HG03139 (cell line): ENCODE data around the gene GTF2H4.
"Not testable (repeated sequence)": the region's sequence is repeated elsewhere in the genome, so short reads cannot be mapped to it uniquely, and the experiment has no call there.

Experiments used
- ATAC-seq: cut with Tn5 transposase; IDR thresholded peaks from one replicate; pipeline ENCODE4 v1.9.1; 2021; ENCODE audit not compliant: unreplicated experiment

Gene GTF2H4

DNA sequence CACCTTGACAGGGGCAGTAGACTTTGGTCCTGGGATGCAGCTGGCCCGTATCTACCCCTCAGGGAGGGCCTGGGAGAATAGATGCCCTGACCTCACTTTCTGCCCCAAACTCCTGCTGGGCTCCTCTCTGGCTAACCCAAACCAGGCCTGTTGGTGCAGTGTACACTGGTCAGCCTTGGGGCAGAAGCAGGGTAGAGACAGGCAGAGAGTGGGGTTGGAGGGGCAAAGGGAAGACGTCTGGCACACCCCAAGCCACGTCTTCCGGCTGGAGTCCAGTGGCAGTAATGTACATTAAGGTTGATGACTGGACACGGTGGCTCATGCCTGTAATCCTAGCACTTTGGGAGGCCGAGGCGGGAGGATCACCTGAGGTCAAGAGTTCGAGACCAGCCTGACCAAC, 14.3 kb upstream of the GTF2H4 start:
- ATAC-seq = no peak

DNA sequence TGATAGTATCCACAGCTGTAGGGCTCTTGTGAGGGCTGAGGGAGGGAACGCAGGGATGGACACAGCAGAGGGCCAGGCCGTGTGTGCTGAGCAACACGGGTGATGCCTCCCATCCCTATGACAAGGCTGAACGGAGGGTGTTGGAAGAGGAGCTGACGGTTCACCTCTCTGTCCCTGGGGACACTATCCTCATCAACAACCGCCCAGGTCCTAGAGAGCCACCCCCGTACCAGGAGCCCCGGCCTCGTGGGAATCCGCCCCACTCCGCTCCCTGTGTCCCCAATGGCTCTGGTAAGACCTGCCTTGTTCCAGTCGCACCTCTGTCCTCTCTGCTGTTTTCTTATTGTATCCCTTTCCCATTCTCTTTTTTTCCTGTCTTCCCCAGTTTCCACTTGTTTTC, 13.6 kb upstream of the GTF2H4 start:
- no peak for ATAC-seq

DNA sequence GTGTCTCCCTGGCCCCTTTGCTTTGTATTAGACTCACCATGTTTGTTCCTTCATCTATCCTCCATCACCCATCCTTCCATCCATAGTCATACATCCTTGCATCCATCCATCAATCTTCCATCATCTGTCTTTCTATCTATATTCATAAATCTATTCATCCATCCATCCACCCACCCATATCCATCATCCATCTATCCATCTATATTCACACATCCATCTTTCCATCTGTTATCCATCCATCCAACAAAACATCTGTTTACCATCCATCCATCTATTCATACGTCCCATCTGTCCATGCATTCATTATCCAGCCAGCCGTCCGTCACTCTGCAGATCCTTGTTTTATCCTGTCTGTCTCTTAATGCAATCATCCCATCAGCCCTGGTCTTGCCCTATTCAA, 13.1 kb upstream of the GTF2H4 start:
- ATAC-seq = no peak

DNA sequence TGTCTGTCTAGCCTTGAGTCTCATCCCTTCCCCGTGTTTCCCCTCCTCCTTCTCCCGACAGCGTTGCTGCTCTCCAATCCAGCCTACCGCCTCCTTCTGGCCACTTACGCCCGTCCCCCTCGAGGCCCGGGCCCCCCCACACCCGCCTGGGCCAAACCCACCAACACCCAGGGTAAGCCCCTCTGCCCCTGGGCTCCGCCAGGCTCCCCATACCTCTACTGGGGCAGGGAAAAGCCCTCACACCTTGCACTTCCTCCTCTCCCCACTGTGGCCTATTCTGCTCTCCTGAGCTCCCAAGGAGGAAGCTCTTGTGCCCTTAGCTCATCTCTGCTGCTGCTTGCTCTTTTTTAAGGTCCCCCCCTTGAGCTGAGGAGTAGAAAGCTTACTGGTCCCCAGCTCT, 12.7 kb upstream of the GTF2H4 start:
- no peak for ATAC-seq

DNA sequence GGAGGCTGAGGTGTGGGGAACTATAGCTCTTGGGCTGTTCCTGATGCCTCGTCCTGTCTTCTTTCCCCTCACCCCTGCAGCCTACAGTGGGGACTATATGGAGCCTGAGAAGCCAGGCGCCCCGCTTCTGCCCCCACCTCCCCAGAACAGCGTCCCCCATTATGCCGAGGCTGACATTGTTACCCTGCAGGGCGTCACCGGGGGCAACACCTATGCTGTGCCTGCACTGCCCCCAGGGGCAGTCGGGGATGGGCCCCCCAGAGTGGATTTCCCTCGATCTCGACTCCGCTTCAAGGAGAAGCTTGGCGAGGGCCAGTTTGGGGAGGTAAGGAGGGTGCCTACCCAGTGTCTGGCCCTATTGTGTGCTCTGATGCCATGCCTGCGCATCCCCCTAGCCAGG, 11.5 kb upstream of the GTF2H4 start:
- no peak for ATAC-seq

DNA sequence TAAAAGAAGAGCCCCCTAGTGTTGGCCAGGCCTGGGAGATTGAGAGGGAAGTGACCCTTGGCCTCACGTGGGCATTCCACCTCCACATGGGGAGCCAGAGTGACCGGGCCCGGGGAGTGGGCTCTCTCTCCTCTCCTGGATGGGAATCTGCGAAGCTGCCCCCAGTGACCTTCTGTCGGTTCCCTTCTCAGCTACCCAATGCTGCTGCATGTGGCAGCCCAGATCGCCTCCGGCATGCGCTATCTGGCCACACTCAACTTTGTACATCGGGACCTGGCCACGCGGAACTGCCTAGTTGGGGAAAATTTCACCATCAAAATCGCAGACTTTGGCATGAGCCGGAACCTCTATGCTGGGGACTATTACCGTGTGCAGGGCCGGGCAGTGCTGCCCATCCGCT, 10.1 kb upstream of the GTF2H4 start:
- no peak for ATAC-seq

DNA sequence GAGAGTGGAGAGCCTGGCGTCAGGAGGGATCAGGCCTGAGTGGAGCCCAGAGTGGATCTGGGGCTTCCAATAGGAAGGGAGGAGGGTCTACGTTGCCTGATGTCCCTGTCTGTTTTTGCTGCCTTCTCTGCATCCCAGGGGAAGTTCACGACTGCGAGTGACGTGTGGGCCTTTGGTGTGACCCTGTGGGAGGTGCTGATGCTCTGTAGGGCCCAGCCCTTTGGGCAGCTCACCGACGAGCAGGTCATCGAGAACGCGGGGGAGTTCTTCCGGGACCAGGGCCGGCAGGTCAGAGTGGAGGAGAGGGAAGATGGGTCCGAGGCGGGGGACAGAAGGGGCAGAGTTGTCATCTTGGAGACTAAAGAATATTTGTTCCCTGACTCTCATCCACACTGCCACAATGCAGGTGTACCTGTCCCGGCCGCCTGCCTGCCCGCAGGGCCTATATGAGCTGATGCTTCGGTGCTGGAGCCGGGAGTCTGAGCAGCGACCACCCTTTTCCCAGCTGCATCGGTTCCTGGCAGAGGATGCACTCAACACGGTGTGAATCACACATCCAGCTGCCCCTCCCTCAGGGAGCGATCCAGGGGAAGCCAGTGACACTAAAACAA, 9.2 kb upstream of the GTF2H4 start:
- no peak for ATAC-seq

DNA sequence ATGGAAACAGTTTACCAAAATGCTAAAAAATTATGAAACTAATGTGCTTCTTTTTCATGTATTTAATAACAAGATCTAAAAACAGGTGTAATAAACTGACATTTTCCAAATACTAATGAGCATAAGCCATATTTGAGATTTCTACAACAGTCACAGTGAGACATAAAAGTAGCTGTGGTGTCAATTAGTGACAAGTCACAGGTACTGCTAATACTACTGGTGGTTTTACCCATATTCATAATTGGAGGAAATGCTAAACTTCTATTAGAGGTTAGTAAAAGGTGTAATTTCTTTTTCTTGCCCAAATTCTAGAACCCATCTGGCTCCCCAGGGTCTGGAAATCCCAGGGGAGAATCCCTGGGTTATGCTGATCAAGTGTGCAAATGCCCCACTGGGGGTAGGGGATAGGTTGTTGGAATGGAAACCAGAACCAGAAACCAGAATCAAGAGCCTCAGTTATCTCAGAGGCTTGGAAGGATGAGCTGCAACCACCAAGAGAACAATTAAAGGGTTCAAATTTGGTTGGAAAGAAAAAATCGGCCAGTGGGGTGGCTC, 7.1 kb upstream of the GTF2H4 start:
- ATAC-seq = no peak

DNA sequence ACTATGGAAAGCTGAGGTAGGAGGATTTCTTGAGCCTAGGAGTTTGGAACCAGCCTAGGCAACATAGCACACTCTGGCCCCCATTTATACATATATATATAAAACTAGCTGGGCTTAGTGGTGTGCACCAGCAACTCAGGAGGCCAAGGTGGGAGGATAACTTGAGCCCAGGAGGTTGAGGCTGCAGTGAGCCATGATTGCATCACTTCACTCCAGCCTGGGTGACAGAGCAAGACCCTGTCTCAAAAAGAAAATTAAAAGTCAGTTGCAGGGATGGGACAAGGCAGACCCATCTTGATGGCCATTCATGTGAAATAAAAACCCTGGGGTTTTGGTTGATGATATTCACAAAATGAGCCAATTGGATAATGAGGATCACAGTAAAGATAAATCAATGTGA, 6.6 kb upstream of the GTF2H4 start:
- no peak for ATAC-seq

DNA sequence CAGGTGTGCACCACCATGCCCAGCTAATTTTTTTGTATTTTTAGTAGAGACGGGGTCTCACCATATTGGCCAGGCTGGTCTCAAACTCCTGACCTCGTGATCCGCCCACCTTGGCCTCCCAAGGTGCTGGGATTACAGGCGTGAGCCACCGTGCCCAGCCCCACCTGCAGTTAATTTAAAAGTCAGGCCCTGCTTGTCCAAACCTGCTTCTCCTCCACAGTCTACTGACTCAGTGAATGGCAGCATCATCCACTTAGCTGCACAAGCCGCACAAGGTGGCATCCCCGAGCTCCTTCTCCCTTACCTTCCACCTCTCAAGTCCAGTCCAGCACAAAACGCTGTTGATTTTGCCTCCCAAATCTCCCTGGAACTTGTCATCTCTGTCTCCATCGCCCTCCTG, 5.8 kb upstream of the GTF2H4 start:
- not testable (repeated sequence) for ATAC-seq

DNA sequence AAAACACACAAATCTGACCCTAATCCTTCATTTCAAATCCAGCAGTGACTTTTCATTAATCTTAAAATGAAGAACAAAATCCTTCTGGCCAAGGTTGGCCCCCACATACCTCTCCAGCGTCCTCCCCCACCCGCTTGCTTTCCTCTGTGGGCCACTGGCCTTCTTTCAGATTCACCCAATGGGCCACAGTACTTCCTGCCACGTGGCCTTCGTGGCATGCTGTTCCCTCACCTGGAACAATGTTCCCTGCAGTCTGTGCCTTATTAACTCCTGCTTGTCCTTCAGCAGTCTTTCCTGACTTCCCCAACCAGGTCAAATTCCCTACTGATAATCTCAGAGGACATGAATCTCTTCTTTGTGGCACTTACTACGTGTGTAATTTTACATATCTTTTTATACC, 5.3 kb upstream of the GTF2H4 start:
- ATAC-seq = no peak

DNA sequence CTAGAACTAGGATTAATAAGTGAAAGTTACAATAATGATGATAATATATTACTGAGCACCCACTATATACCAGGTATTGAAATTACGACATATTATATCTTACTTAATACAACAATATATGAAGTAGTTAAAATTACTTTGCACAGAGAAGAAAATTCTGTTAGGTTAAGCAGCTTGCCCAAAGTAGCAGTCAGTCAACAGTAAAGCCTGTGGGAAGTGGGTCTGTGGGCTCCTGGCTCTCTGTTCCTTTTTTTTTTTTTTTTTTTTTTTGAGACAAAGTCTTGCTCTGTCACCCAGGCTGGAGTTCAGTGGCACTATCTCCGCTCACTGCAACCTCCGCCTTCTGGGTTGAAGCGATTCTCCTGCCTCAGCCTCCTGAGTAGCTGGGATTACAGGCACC, 4.8 kb upstream of the GTF2H4 start:
- ATAC-seq = no peak

DNA sequence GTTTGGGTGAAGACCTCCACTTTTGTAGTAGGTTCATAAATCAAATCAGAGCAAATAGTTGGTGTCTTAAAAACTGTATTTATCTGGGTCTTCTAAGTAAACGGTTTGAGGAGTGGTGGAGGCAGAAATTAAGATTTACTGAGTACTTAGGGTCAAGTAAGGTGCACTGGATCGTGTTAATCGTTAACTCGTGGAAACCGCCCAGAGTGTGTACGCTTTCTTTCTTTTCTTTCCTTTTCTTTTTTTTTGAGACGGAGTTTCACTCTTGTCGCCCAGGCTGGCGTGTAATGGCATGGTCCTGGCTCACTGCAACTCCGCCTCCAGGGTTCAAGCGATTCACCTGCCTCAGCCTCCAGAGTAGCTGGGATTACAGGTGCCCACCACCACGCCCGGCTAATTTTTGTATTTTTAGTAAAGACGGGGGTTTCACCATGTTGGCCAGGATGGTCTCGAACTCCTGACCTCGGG, 683 bp upstream of the GTF2H4 start:
- not testable (repeated sequence) for ATAC-seq

DNA sequence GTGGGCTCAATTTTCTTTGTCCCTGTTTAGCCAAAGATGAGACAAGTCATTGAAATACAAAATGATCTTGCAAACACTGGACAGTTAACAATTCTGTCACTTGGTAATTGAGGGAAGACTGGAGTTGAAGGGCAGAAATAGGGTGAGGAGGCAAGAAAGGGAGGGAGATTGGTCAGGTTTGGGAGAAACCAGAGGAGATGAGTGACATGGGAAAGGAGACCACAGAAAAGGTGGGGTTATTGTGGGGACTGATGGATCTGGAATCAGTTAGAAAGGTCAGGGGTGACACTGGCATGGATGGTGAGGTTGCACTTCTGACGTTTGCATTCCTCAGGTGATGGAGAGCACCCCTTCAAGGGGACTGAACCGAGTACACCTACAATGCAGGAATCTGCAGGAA, 693 bp downstream of the GTF2H4 start:
- no peak for ATAC-seq

DNA sequence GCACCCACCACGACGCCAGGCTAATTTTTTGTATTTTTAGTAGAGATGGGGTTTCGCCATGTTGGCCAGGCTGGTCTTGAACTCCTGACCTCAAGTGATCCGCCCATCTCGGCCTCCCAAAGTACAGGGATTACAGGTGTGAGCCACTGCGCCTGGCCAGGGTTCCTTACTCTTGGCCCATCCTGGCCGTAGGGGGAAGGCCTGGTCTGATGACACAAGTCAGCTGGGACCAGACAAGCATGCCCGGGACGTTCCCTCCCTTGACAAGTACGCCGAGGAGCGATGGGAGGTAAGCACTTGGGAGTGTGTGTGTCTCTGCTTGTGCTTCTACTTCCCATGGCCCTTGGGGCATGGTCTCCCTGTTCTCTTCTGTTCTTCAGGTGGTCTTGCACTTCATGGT, 2.5 kb downstream of the GTF2H4 start:
- not testable (repeated sequence) for ATAC-seq

DNA sequence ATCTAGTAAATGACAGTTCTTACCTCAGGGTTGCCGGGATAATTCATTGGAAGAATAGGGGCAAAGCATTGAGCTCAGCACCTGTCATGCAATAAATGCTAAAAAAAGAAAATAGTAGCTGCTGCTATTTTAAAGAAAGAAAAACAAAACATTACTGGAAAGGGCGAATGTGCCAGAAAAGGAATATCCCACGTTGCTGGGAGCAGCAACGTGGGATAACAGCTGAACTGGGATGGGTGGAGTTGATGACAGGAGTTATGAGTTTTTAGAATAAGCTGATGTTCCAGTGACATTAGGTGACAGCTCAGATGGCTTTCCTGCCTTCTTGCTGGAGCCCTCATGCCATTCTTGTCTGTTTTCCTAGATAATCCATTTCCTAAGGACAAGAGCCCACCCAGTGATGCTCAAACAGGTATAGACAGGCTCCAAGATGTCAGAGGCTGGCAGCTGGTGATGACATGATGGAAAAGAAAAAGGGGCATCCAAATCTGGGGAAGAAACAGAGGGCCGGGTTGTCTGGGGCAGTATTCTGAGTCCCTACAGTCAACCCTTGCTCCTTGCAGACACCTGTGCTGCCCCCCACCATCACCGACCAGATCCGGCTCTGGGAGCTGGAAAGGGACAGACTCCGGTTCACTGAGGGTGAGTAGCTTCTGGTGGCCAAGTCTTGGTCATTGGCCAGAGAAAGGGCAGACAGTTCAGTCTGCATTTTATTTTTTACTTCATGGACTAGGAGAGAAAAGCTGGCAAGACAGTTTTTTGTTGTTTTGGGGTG, 4.9 kb downstream of the GTF2H4 start:
- ATAC-seq = no peak

DNA sequence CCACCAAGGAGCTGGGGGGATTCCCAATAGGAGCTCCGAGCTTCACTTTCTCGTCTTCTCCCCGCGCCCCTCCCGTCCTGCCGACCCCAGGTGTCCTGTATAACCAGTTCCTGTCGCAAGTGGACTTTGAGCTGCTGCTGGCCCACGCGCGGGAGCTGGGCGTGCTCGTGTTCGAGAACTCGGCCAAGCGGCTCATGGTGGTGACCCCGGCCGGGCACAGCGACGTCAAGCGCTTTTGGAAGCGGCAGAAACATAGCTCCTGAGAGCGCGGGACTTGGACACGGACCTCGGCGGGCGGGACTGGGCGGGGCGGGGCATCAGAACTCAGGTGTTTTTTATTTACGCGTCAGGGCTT, 5.7 kb downstream of the GTF2H4 start:
- ATAC-seq = no peak

DNA sequence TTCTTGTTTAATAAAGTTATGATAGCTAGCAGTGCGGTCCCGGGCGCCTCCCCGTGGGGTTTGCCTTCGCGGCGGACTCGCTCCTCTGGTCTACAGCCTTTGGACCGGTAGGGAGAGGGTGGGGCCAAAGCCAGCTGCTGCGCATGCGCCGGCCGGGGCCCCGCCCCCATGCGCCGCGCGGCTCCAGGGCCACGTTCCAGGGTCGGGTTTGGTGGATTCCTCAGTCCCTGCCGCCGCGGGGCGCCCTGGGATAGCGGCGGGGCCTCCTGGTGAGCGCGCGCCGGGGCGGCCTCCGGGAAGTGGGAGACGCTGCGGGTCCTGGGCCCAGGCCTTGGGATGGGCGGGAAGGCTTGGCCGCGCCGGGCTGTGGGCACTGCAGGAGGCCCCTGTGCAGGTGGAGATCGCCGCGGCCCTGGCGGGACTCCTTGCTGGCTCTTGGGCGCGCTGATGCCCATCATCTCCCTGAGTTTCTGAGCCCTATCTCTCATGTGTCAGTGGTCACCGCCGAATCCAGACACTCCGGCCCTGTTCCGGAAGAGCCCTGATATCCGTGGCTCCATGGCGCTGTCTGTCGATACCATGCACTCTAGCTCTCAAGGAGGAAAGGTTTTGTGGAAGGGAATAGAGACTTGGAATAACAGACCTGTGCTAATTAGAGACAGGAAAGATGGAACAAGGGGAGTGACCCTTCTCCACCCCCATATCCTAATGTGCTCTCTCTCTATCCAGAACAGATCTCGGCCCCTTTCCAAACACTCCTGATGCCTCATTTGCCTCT, 6.3 kb downstream of the GTF2H4 start, which contains the start of gene VARS2:
Gene VARS2 (plus strand): TSS at position 163 of the 778 bp plus-strand sequence. CDS start 599 bp downstream, at position 762.
- ATAC-seq = peak; percentile 69

DNA sequence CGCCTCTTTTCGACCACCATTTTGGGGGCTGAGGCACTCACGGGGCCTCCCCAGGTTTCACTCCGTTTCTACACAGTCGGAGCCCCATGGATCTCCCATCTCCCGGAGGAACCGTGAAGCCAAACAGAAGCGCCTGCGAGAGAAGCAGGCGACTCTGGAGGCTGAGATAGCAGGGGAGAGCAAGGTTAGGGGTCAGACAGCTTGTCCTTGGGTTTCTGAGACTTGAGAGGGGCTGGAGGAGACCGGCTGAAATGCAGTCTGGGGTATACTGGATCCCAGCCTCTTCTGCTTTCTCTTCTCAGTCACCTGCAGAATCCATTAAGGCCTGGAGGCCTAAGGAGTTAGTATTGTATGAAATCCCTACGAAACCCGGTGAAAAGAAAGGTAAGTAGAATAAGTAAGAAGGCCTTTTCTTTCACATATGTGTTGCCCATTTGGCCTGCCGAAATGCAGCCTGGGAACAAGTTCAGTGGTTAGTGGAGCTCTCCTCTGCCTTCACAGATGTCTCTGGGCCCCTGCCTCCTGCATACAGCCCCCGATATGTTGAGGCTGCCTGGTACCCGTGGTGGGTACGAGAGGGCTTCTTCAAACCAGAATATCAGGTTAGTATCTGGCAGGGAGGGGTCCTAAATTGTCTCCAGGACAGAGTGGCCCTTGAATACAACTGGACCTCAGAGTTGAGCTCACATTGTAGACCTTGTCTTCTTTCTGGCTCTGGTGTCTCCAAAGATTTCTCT, 7.0 kb downstream of the GTF2H4 start:
- no peak for ATAC-seq

DNA sequence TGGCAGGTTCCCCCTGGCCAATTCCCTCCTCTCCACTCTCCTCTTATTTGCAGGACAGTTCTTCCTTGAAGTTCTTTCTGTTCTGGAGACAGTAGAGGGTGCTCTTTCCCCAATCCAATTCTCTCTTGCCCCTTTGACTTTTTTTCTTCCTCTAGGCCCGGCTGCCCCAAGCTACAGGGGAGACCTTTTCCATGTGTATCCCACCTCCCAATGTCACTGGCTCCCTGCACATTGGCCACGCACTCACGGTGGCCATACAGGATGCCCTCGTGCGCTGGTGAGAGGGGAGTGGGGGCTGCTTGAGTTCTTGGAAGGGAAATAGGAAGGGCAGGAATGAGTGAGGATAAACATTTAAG, 7.6 kb downstream of the GTF2H4 start:
- ATAC-seq = no peak

DNA sequence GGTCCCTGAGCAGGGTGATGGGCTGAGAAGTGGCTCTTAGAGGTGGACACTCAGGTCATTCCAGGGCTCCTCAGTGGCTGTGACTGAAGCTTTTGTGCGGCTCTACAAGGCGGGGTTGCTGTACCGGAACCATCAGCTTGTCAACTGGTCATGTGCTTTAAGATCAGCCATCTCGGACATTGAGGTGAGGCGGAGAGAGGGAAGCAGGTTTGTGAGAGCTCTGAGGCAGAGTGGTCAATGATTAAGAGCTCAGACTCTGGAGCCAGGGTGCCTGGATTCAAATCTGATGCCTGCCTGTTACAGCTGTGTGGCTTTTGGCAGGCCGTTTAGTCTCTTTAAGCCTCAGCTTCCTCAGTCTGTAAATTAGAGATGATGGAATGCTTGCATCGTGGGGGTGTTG, 9.0 kb downstream of the GTF2H4 start:
- ATAC-seq = no peak
